Activated naive CD4-positive, alpha-beta T cell treated with anti-CD3 and anti-CD28 coated beads, Interleukin-2, amount 50 U/mL, for 16 hours (primary cell): Measurements from ENCODE around the gene ADIPOR2.

Source experiments
- DNase-seq: peaks from one replicate; pipeline ENCODE4 v3.0.0-alpha.2; 2020

Gene ADIPOR2

DNA sequence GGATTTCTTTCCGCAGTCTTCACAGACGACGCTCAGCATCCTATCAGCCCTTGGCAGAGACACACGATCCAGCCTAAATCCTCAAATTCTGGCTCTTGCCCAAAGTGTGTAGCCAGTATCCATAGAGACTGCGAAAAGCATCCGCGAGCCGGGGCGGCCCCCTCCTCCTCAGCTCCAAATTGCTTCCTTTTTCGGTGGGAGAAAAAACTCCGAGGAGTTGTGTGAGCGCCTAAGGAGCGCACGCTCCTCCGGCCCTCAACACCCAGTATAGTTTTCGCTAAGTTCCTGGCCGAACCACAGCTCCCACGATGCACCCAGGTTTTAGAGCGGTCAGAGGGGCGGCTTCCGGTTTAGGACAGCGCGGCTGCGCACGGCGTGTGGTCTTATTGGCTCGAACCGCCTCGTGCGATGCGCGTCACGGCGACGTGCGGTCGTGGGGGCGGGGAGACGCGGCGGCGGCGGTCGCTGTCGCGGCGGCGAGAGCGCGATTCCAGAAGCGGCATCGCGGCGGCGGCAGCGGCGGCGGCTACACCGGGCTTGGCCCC, at the start of gene ADIPOR2:
Gene ADIPOR2 (plus strand): TSS at position 493 of the 545 bp plus-strand sequence. CDS start 63,274 bp downstream, outside the sequence.
- DNase-seq: peak; percentile 95

- no peak for DNase-seq
Measured at GRCh38 chr12:1642513-1642912, 48.4 kb upstream of the ADIPOR2 start.

DNA sequence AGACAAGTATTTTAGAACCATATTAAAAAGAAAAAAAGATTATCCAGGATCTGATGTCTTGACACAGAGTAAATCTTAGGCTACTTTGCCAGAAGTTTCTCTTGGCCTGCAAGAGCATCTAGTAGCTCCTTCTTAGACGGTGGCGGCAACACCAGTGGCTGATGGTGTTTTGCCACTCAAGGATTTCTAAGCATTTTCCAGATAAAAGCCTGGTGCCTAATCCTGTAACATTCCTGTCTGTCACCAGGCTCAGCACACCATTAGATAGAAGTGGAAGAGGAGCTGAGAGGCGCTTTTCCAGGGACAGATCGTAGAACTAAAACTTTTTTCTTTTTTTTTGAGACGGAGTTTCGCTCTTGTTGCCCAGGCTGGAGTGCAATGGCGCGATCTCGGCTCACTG, 47.8 kb upstream of the ADIPOR2 start:
- DNase-seq: no peak

GRCh38 chr12:1643905-1644533, 46.9 kb upstream of the ADIPOR2 start:
- DNase-seq: no peak

GRCh38 chr12:1644534-1645438, 46.1 kb upstream of the ADIPOR2 start:
- no peak for DNase-seq

DNA sequence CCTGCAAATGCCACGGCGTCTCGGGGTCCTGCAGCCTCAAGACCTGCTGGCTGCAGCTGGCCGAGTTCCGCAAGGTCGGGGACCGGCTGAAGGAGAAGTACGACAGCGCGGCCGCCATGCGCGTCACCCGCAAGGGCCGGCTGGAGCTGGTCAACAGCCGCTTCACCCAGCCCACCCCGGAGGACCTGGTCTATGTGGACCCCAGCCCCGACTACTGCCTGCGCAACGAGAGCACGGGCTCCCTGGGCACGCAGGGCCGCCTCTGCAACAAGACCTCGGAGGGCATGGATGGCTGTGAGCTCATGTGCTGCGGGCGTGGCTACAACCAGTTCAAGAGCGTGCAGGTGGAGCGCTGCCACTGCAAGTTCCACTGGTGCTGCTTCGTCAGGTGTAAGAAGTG, 45.1 kb upstream of the ADIPOR2 start:
- no peak for DNase-seq

DNA sequence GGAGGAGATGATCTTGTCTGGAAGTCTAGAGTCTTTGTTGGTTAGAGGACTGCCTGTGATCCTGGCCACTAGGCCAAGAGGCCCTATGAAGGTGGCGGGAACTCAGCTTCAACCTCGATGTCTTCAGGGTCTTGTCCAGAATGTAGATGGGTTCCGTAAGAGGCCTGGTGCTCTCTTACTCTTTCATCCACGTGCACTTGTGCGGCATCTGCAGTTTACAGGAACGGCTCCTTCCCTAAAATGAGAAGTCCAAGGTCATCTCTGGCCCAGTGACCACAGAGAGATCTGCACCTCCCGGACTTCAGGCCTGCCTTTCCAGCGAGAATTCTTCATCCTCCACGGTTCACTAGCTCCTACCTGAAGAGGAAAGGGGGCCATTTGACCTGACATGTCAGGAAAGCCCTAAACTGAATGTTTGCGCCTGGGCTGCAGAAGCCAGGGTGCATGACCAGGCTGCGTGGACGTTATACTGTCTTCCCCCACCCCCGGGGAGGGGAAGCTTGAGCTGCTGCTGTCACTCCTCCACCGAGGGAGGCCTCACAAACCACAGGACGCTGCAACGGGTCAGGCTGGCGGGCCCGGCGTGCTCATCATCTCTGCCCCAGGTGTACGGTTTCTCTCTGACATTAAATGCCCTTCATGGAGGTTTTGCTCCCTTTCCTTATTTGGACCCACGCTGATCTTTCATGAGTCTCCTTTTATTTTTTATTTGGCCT, 44.1 kb upstream of the ADIPOR2 start:
- no peak for DNase-seq

- no peak for DNase-seq
Measured at GRCh38 chr12:1647285-1647669, 43.6 kb upstream of the ADIPOR2 start.

DNA sequence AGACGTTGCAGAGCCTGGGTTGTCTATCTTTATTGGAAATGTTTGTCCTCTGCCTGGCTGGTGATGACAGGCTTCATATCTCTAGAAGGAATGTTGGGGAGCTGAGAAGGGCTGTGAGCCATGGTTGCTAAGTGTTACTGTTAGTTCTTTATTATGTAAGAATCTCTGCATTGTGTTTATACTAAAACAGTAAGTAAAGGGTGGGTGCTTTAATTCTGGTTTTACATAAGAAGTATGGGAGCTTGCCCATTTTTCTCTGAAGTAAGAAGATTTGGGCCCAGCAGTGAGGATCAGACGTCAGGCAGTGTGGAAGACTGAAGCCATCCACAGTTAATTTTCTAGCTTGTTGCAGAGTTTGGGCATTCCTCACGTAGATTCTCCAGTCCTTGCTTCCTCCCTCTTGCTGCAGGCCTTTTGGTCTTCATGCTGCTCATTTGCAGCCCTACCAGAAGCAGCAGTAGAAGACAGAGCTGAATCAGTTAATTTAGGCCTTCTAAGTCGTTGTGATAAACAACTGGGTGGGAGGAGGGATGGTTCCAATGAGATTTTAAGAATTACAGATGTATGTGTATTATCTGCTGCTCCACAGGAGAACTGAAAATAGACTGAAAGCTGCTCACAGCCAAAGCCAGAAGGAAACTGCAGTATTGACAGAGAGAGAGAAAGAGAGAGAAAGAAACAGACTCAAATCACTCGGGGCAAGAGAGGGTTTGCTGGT, 40.5 kb upstream of the ADIPOR2 start:
- DNase-seq: no peak

- no peak for DNase-seq
Measured at GRCh38 chr12:1650978-1651361, 39.9 kb upstream of the ADIPOR2 start.

DNA sequence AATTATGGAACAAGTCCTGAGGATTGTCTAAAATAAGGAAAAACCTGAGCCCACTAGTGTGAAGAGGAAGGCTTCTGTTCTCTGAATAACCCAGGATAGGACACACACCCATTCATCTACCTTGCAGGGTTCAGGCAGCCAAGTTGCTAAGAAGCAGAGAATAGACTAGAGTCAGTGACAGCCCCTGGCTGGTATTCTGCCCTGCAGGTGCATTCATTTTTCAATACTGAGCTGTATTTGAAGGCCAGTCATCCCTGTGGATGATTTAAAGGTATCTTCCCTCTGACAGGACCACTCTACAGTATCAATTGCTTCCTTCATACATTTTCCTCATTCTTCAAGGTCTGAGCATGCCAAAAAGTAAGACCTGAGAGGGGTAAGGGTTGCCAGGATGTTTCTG, 38.9 kb upstream of the ADIPOR2 start:
- DNase-seq: no peak

GRCh38 chr12:1655225-1655788, 35.6 kb upstream of the ADIPOR2 start:
- DNase-seq: no peak

DNA sequence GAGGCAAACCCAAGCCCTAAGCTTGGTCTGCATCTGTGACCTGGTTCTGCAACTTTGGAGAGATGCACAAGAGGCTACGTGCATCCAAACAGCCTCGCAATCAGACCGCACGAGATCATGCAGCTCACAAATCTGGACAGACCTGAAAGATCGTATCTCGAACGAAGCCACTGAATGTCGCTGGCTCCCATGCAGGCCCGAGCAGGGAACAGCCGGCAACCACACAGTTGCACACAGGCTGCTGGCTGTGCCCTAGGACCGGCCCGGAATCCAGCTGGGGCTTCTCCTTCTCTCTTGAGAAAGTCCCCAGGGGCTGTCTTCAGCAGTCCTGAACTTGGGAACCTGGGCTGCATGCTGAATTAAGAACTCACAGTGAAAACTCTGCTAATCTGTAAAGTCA, 34.0 kb upstream of the ADIPOR2 start:
- no peak for DNase-seq

DNA sequence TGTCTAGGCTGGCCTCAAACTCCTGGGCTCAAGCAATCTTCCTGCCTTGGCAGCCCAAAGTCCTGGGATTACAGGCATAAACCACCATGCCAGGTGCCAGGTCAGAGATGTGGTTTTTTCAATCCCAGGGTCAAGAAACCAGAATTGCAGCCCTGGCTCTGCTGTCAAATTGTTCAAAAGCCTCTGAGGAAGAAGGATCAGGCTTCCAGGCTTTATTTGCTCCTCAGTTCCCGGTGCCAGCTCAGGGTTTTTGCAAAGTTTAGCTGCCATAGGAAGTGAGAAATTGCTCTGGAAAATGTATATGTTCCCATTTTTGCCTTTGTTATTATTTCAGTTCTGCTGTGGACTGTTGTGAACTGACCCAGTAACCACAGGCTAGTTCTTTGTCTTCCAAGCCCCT, 33.2 kb upstream of the ADIPOR2 start:
- DNase-seq: no peak

- peak; percentile 40 for DNase-seq
Measured at GRCh38 chr12:1660304-1661187, 30.3 kb upstream of the ADIPOR2 start.

GRCh38 chr12:1661553-1662335, 29.1 kb upstream of the ADIPOR2 start:
- DNase-seq: peak; percentile 77

DNA sequence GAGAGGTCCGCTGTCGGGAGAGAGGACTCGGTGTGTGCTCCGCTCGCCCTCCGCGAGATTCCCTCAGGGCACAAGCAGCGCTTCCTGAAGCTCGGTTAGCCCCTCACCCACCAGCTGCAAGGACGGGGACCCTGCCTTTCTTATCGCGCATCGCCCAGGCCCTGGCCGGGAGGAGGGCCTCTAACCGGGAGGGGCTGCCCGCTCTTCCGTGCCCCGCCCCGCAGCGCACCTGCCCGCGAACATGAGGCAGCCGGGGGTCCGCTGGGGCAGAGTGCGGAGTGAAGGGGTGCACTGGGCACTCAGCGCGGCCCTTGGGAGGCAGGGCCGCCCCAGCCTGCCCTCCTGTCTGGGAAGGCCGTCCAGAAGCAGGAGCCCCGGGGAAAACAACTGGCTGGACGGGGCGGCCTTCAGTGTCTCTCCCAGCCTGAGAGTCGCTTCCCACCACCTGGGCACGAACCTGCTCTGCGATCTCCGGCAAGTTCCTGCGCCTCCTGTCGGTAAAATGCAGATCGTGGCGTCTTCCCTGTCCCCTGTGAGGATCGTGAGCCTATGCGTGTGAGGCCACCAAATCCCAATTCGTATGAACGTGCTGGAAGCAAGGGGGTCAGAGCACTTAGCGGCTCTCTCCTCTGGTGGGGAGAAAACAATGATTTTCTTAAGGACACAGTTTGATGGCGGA, 28.0 kb upstream of the ADIPOR2 start:
- DNase-seq: peak; percentile 25

GRCh38 chr12:1663440-1664132, 27.3 kb upstream of the ADIPOR2 start:
- DNase-seq: no peak

- DNase-seq: no peak
Measured at GRCh38 chr12:1665366-1665765, 25.5 kb upstream of the ADIPOR2 start.
